Suprapubic skin (tissue), 3 donors: ENCODE data around the gene P2RY14.

Source experiments
- CTCF ChIP-seq, 2 donors: fragments of 200-600 bp in 1 of 2; fragments of 450-650 bp in 1 of 2; sonication (generic) in 1 of 2; IDR thresholded peaks; one replicate each; pipeline ENCODE4 v1.5.1; 2016 to 2019; ENCODE audit warnings: antibody characterized with exemption in 2 of 2, mild to moderate bottlenecking in 1 of 2, moderate library complexity in 1 of 2
- EP300 ChIP-seq: sonication (generic); formaldehyde crosslinking; IDR thresholded peaks from one replicate; pipeline ENCODE4 v1.6.1; 2017; ENCODE audit warnings: antibody characterized with exemption
- POLR2A ChIP-seq, 2 donors: fragments of 450-650 bp; IDR thresholded peaks; one replicate each; pipeline ENCODE4 v1.6.1; 2017; ENCODE audit warnings: antibody characterized with exemption in 2 of 2, mild to moderate bottlenecking in 2 of 2, moderate library complexity in 2 of 2

- TF ChIP-seq CTCF (IDR thresholded peaks at IDR 0.05) (no peak), EP300 (no peak), POLR2A (IDR thresholded peaks at IDR 0.05) (no peak)
Observed at GRCh38 chr3:151289445-151289844, 11.1 kb upstream of the P2RY14 start.
